Adrenal gland (tissue), 12 donors: ENCODE measurements around the gene TBC1D9. TPM values are rescaled to one million over a fixed set of nuclear protein-coding genes. Genes with fewer than 3 reads are reported as not detected.
A peak's percentile ranks its signal among the peaks of the same experiment; 100 is the strongest.
"Not testable (repeated sequence)": the region's sequence is repeated elsewhere in the genome, so short reads cannot be mapped to it uniquely, and the experiment has no call there.

Experiments
- DNase-seq, 7 donors: peaks; one replicate each; pipeline ENCODE4 v3.0.0-alpha.2; 2019 to 2020
- H3K27ac ChIP-seq, 5 donors: fragments of 200-600 bp; sonication (generic) in 4 of 5; 1 replicate in 3 of 5; 2 replicates in 2 of 5; pipeline versions ENCODE4 v1.5.1 to v1.8.0; 2016 to 2020; ENCODE audit warnings: mild to moderate bottlenecking in 1 of 5
- H3K27me3 ChIP-seq: fragments of 200-600 bp; 2 replicates; pipeline ENCODE4 v1.8.0; 2021
- H3K36me3 ChIP-seq, 2 donors: fragments of 200-600 bp; replicated peaks in 1 of 2; 1 replicate in 1 of 2; 2 replicates in 1 of 2; pipeline versions ENCODE4 v1.5.1 to v1.8.0; 2018 to 2022
- H3K4me1 ChIP-seq, 2 donors: fragments of 200-600 bp; replicated peaks in 1 of 2; 1 replicate in 1 of 2; 2 replicates in 1 of 2; pipeline versions ENCODE4 v1.5.1 to v1.8.0; 2018 to 2021
- H3K4me3 ChIP-seq, 4 donors: fragments of 200-600 bp; sonication (generic) in 3 of 4; one replicate each; pipeline ENCODE4 v1.5.1; 2016 to 2018
- H3K9me3 ChIP-seq, 3 donors: fragments of 200-600 bp; sonication (generic) in 1 of 3; replicated peaks in 1 of 3; 1 replicate in 2 of 3; 2 replicates in 1 of 3; pipeline versions ENCODE4 v1.5.1 to v1.8.0; 2016 to 2021
- POLR2A ChIP-seq, 2 donors: fragments of 450-650 bp; IDR thresholded peaks; one replicate each; pipeline ENCODE4 v1.6.1; 2017; ENCODE audit warnings: antibody characterized with exemption in 2 of 2, mild to moderate bottlenecking in 2 of 2, moderate library complexity in 1 of 2
- WGBS, 4 donors: extraction: QIAGEN DNeasy Blood & Tissue Kit in 2 of 4; methylation state at CpG; one replicate each; pipeline versions ENCODE4 v1.1.5 to v1.1.7; 2013 to 2017; 5-methylcytosine and 5-hydroxymethylcytosine counted together
- intact Hi-C, 2 donors: fragments of 100-400 bp; cut with DNase I; formaldehyde crosslinking; loops; one replicate each; pipeline versions ENCODE4 v1.14.1 to v1.15.0; 2022 to 2023
- polyA plus RNA-seq, 3 donors: library from polyadenylated mRNA; stranded (reverse); fragments of 200-250 nt in 2 of 3; fragments of 350-450 nt in 1 of 3; fragmentation: Illumina TruSeq in 1 of 3; extraction: RNeasy Lipid Tissue Mini Kit (QIAGEN cat#74804) in 1 of 3; gene quantifications; one replicate each; pipeline ENCODE4 v1.2.3, GENCODE V29; 2013 to 2014
- total RNA-seq, 9 donors: library from RNA; depleted of rRNA in 4 of 9; stranded (reverse); fragments of >200 nt in 4 of 9; fragments of 120-200 nt in 1 of 9; fragmentation: NEBNext Ultra II Directional in 1 of 9; extraction: Animal tissue kit (Norgen Biotek cat#: 25700) in 1 of 9; gene quantifications; one replicate each; pipeline versions ENCODE4 v1.1.0 to v1.2.4, GENCODE V29; 2013 to 2023
- TF ChIP-seq, protein P1 (sequence below), 6 experiments: fragments of 450-650 bp in 4 of 6; fragments of 200-600 bp in 2 of 6; sonication (generic) in 1 of 6; IDR thresholded peaks; 1 replicate in 5 of 6; 2 replicates in 1 of 6; pipeline versions ENCODE4 v1.5.1 to v1.8.0; 2016 to 2021; ENCODE audit warnings: antibody characterized with exemption in 6 of 6, mild to moderate bottlenecking in 2 of 6, moderate library complexity in 1 of 6
- donor health status: healthy with polysubstance abuse.
- donor health status: Bipolar disorder and iron deficiency.
- donor health status: DM: yes; HTN: yes; CAD: no.
- donor health status: DM: no; HTN: no; CAD: no.
- donor health status: DM: no; HTN: no; CAD: no.
- donor health status: DM: yes; HTN: yes; CAD: no.

TBC1D9 gene
- total and polyA plus RNA-seq, 12 donors, result 3.8 to 27.7 (median 14.3) TPM

GRCh38 chr4:140748171-140748570, 8.0 kb downstream of the TBC1D9 start:
- H3K4me1 ChIP-seq, result peaks cover 0 to 5% of the 10 kb centered on the region in 2 donors
- no peak overlapping the region for H3K27ac ChIP-seq
- no peak for TF ChIP-seq POLR2A (IDR thresholded peaks at IDR 0.05)
- TF ChIP-seq, protein P1, sequence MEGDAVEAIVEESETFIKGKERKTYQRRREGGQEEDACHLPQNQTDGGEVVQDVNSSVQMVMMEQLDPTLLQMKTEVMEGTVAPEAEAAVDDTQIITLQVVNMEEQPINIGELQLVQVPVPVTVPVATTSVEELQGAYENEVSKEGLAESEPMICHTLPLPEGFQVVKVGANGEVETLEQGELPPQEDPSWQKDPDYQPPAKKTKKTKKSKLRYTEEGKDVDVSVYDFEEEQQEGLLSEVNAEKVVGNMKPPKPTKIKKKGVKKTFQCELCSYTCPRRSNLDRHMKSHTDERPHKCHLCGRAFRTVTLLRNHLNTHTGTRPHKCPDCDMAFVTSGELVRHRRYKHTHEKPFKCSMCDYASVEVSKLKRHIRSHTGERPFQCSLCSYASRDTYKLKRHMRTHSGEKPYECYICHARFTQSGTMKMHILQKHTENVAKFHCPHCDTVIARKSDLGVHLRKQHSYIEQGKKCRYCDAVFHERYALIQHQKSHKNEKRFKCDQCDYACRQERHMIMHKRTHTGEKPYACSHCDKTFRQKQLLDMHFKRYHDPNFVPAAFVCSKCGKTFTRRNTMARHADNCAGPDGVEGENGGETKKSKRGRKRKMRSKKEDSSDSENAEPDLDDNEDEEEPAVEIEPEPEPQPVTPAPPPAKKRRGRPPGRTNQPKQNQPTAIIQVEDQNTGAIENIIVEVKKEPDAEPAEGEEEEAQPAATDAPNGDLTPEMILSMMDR (IDR thresholded peaks at IDR 0.05), result no peak
- intact Hi-C loops, result no loop called here
- no peaks in the 10 kb centered on the region for H3K36me3 ChIP-seq
- WGBS, 4 donors, result 95 to 100% (median 97%) methylated on average over 1 of the region's 1 CpG
- H3K4me3 ChIP-seq, result no peak overlapping the region
- H3K9me3 ChIP-seq, result no peaks in the 10 kb centered on the region
- no peak for DNase-seq
- H3K27me3 ChIP-seq, result no peaks in the 10 kb centered on the region

DNA sequence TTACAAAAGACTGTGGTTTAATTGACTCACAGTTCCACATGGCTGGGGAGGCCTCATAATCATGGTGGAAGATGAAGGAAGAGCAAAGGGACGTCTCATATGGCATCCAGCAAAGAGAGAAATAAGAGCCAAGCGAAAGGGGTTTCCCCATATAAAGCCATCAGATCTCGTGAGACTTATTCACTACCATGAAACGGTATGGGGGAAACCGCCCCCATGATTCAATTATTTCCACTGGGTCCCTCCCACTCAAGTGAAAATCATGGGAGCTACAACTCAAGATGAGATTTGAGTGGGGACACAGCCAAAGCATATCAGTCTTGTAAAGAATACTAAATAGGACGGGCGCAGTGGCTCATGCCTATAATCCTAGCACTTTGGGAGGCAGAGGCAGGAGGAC, 9.6 kb downstream of the TBC1D9 start:
- WGBS, 4 donors, result 93 to 95% (median 94%) methylated on average over 7 of the region's 7 CpGs

DNA sequence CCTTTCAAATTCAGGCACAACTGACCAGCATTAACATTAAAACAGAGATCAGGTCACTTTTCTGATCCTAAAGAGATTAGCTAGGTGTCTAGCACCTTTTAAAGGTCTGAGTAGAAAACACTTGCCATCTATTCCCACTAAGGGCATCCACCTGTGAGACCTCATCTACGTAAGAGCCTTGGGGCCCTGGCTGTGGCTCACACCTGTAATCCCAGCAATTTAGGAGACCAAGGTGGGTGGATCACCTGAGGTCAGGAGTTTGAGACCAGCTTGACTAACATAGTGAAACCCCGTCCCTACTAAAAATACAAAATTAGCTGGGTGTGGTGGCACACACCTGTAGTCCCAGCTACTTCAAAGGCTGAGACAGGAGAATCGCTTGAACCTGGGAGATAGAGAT, 11.8 kb downstream of the TBC1D9 start:
- Histone ChIP-seq H3K4me1 (peaks cover 0 to 15% of the 10 kb centered on the region in 2 donors), H3K4me3 (no peak overlapping the region), H3K36me3 (no peaks in the 10 kb centered on the region), H3K27me3 (no peaks in the 10 kb centered on the region), H3K9me3 (no peaks in the 10 kb centered on the region), H3K27ac (no peak overlapping the region)
- no peak for DNase-seq
- WGBS, 4 donors, result 89 to 100% (median 96%) methylated on average over 3 of the region's 3 CpGs
- intact Hi-C loops, result no loop called here
- TF ChIP-seq, protein P1 (IDR thresholded peaks at IDR 0.05), result no peak
- TF ChIP-seq POLR2A (IDR thresholded peaks at IDR 0.05), result no peak

More for the DNA sequence above, 9.6 kb downstream of the TBC1D9 start:
- H3K4me3 ChIP-seq, H3K9me3 ChIP-seq, H3K27me3 ChIP-seq, H3K27ac ChIP-seq, DNase-seq, intact Hi-C loops, H3K36me3 ChIP-seq: not testable (repeated sequence)
- H3K4me1 ChIP-seq, result peaks cover 0 to 15% of the 10 kb centered on the region in 2 donors

DNA sequence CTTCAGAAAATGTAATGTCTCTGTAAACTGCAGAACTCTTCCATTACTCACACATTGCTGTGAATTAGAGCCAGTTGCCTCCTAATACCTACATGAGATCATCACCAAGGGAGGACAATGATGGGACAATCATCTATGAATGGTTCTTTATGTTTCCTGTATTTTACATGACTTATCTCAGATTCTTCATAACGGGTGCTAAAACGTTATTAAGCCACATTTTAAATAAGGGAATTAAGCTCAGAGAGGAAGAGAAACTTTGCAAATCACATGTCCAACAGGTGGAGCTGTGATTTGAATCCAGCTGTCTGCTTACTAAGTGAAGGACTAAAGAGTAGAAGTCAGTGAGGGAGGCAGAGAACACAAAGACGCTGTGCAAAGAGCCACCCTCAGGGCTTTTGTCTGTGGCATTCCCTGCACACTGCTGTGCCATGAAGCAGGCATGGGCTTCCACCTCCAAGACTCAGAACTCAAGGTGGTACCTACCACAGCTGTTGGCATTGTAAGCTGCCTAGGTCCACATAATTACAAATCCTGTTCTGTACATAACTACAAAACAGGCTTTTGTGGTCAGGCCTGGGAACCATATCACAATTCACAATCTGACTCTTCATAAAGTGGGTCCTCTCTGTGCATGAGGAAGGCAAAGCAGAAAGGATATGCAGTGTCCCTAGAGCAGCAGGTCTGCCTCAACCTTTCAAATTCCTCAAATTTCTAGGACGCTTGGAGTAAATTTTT, 12.8 kb downstream of the TBC1D9 start:
- 37 to 42% (median 38%) methylated on average over 4 of the region's 4 CpGs for WGBS, 4 donors
- no peak overlapping the region for H3K4me3 ChIP-seq
- H3K27me3 ChIP-seq, result no peaks in the 10 kb centered on the region
- H3K9me3 ChIP-seq, result no peaks in the 10 kb centered on the region
- intact Hi-C loops, result no loop called here
- TF ChIP-seq, protein P1 (IDR thresholded peaks at IDR 0.05), result no peak
- TF ChIP-seq POLR2A (IDR thresholded peaks at IDR 0.05), result no peak
- DNase-seq, result no peak
- H3K36me3 ChIP-seq, result no peaks in the 10 kb centered on the region
- H3K27ac ChIP-seq, result peak overlapping the region in 1 of 5 donors; percentile 3
- H3K4me1 ChIP-seq, result peaks cover 0 to 15% of the 10 kb centered on the region in 2 donors

- H3K9me3 ChIP-seq, result no peaks in the 10 kb centered on the region
- TF ChIP-seq, protein P1 (IDR thresholded peaks at IDR 0.05), result no peak
- no peak for TF ChIP-seq POLR2A (IDR thresholded peaks at IDR 0.05)
- H3K36me3 ChIP-seq, result no peaks in the 10 kb centered on the region
- H3K4me1 ChIP-seq, result peaks cover 0 to 15% of the 10 kb centered on the region in 2 donors
- H3K27ac ChIP-seq, result no peak overlapping the region
- 78 to 96% (median 87%) methylated on average over 1 of the region's 1 CpG for WGBS, 4 donors
- intact Hi-C loops, result no loop called here
- no peaks in the 10 kb centered on the region for H3K27me3 ChIP-seq
- H3K4me3 ChIP-seq, result no peak overlapping the region
- DNase-seq, result no peak
Observed at GRCh38 chr4:140742838-140743193, 13.4 kb downstream of the TBC1D9 start.
